Heart right ventricle (tissue), 16 donors: Measurements from ENCODE around the gene FRMD3. TPM values are rescaled to one million over a fixed set of nuclear protein-coding genes. Genes with fewer than 3 reads are reported as not detected.

Source experiments
- ATAC-seq, 8 donors: fragments of 200-7000 bp; cut with Tn5 transposase; one replicate each; pipeline ENCODE4 v1.9.1; 2020; ENCODE audit warnings: mild to moderate bottlenecking in 8 of 8, moderate library complexity in 8 of 8, moderate number of reproducible peaks in 1 of 8
- DNase-seq, 2 donors: peaks; one replicate each; pipeline ENCODE4 v3.0.0-alpha.2; 2020
- H3K27ac ChIP-seq, 10 donors: fragments of 200-600 bp; sonication (generic) in 2 of 10; one replicate each; pipeline versions ENCODE4 v1.5.0 to v1.8.0; 2020 to 2022; ENCODE audit warnings: mild to moderate bottlenecking in 3 of 10
- H3K27me3 ChIP-seq, 7 donors: fragments of 200-600 bp; one replicate each; pipeline ENCODE4 v1.8.0; 2021 to 2022; ENCODE audit warnings: mild to moderate bottlenecking in 2 of 7
- H3K36me3 ChIP-seq, 9 donors: fragments of 200-600 bp; sonication (generic) in 1 of 9; one replicate each; pipeline versions ENCODE4 v1.5.0 to v1.8.0; 2020 to 2022; ENCODE audit warnings: mild to moderate bottlenecking in 2 of 9
- H3K4me1 ChIP-seq, 9 donors: fragments of 200-600 bp; sonication (generic) in 1 of 9; one replicate each; pipeline versions ENCODE4 v1.5.0 to v1.8.0; 2020 to 2022; ENCODE audit warnings: mild to moderate bottlenecking in 4 of 9
- H3K4me3 ChIP-seq, 10 donors: fragments of 200-600 bp; sonication (generic) in 2 of 10; one replicate each; pipeline versions ENCODE4 v1.5.0 to v1.8.0; 2020 to 2022; ENCODE audit warnings: mild to moderate bottlenecking in 7 of 10, moderate library complexity in 2 of 10
- H3K9me3 ChIP-seq, 11 donors: fragments of 200-600 bp in 10 of 11; sonication (generic) in 2 of 11; one replicate each; pipeline versions ENCODE4 v1.5.0 to v1.8.0; 2013 to 2022; ENCODE audit warnings: mild to moderate bottlenecking in 2 of 11, control low read depth in 1 of 11, moderate library complexity in 1 of 11
- CTCF ChIP-seq, 9 donors: fragments of 200-600 bp; sonication (generic) in 2 of 9; IDR thresholded peaks; one replicate each; pipeline versions ENCODE4 v1.5.0 to v1.8.0; 2021 to 2022; ENCODE audit warnings: antibody characterized with exemption in 9 of 9, mild to moderate bottlenecking in 5 of 9, moderate library complexity in 1 of 9
- WGBS, 2 donors: extraction: QIAGEN DNeasy Blood & Tissue Kit; methylation state at CpG; one replicate each; pipeline ENCODE4 v1.1.7; 2013; ENCODE audit warnings: inconsistent platforms in 1 of 2; 5-methylcytosine and 5-hydroxymethylcytosine counted together
- intact Hi-C, 10 donors: fragments of 100-400 bp; cut with DNase I; formaldehyde crosslinking; loops; one replicate each; pipeline versions ENCODE4 v1.11.1 to v1.14.2; 2022
- polyA plus RNA-seq, 2 donors: library from polyadenylated mRNA; stranded (reverse); fragments of 200-250 nt; gene quantifications; one replicate each; pipeline ENCODE4 v1.2.3, GENCODE V29; 2013
- total RNA-seq, 10 donors: library from RNA; stranded (reverse); fragmentation: NEBNext Ultra II Directional in 3 of 10; extraction: Animal tissue kit (Norgen Biotek cat#: 25700) in 3 of 10; gene quantifications; one replicate each; pipeline versions ENCODE4 v1.2.1 to v1.2.4, GENCODE V29; 2021 to 2023
- donor health status: Arrhythmogenic right ventricular cardiomyopathy.
- donor health status: ischemic (EF 13 %, LVEDD 7.1; RV severe dilation, severe dysfunction).
- donor health status: healthy with polysubstance abuse.
- donor health status: DM: no; HTN: yes; CAD: no.
- donor health status: DM: no; HTN: no; CAD: no.
- donor health status: ischemic (EF 25% LVEDD 6.9; RV normal size, moderate dysfunction).
- donor health status: ischemic (EF 25% LVEDD 5.7; RV mildly dilated, moderate dysfunction).
- donor health status: healthy.
- donor health status: DM: yes; HTN: yes; CAD: no.
- donor health status: Ischemic cardiomyopathy.
- donor health status: ischemic (EF 35%, LVEDD 5.7; RV mildly dilated, moderate dysfunction).
- donor health status: nonischemic (EF 11% LVEDD 7.7; RV severe dilation, severe dysfunction).
- donor health status: DM: yes; HTN: yes; CAD: no.
- donor health status: PGD.
- donor health status: ischemic (EF 29% LVEDD 5.4; RV normal size, mild dysfunction).
- donor health status: nonischemic (EF 23%, LVEDD 6.1; RV moderate dilation, normal function).

FRMD3 gene
- total and polyA plus RNA-seq, 12 donors: 23.1 to 145 (median 98.8) TPM

GRCh38 chr9:83327750-83328622 lies 210.2 kb downstream of the FRMD3 start:
- H3K4me1 ChIP-seq: peaks cover 0 to 15% (median 0%) of the 10 kb centered on the region in 9 donors
- ATAC-seq (peak in 6 of 8 donors; percentile 24 to 70 (median 48)), DNase-seq (no peak)
- no peak for TF ChIP-seq CTCF (IDR thresholded peaks at IDR 0.05)
- no peaks in the 10 kb centered on the region for H3K27me3 ChIP-seq
- WGBS, 2 donors: 63% methylated on average over 6 of the region's 6 CpGs
- no peak overlapping the region for H3K27ac ChIP-seq
- H3K4me3 ChIP-seq: no peak overlapping the region
- H3K36me3 ChIP-seq: no peaks in the 10 kb centered on the region
- intact Hi-C loops: loop anchor here in 1 of 10 donors (10.0 kb wide), 1 partner anchor 113 kb away; no protein-coding TSS in a partner anchor
- H3K9me3 ChIP-seq: peaks cover 0 to 11% (median 0%) of the 10 kb centered on the region in 11 donors

- Histone ChIP-seq H3K9me3 (peaks cover 0 to 11% (median 0%) of the 10 kb centered on the region in 11 donors), H3K27me3 (no peaks in the 10 kb centered on the region), H3K36me3 (no peaks in the 10 kb centered on the region), H3K4me1 (peaks cover 0 to 15% (median 0%) of the 10 kb centered on the region in 9 donors), H3K27ac (no peak overlapping the region), H3K4me3 (no peak overlapping the region)
- intact Hi-C loops: loop anchor here in 1 of 10 donors (10.0 kb wide), 1 partner anchor 113 kb away; no protein-coding TSS in a partner anchor
- DNase-seq (peak in 1 of 2 donors; percentile 20), ATAC-seq (peak in 7 of 8 donors; percentile 17 to 72 (median 56))
- TF ChIP-seq CTCF (IDR thresholded peaks at IDR 0.05): no peak
- WGBS, 2 donors: 64 to 71% methylated on average over 3 of the region's 3 CpGs
Measured at GRCh38 chr9:83327323-83327722, 210.9 kb downstream of the FRMD3 start.

- no peak for TF ChIP-seq CTCF (IDR thresholded peaks at IDR 0.05)
- Histone ChIP-seq H3K4me3 (no peak overlapping the region), H3K27ac (no peak overlapping the region), H3K9me3 (peaks cover 0 to 7% (median 0%) of the 10 kb centered on the region in 11 donors), H3K36me3 (no peaks in the 10 kb centered on the region), H3K27me3 (no peaks in the 10 kb centered on the region), H3K4me1 (peaks cover 0 to 14% (median 0%) of the 10 kb centered on the region in 9 donors)
- intact Hi-C loops: loop anchor here in 1 of 10 donors (10.0 kb wide), 1 partner anchor 108 kb away; no protein-coding TSS in a partner anchor
- WGBS, 2 donors: 97 to 99% methylated on average over 3 of the region's 3 CpGs
- no peak for DNase-seq
- no peak for ATAC-seq
Measured at GRCh38 chr9:83323148-83323547, 215.1 kb downstream of the FRMD3 start.

GRCh38 chr9:83322438-83322837 lies 215.8 kb downstream of the FRMD3 start:
- Histone ChIP-seq H3K27me3 (no peaks in the 10 kb centered on the region), H3K4me3 (no peak overlapping the region), H3K27ac (no peak overlapping the region), H3K9me3 (peaks cover 0 to 7% (median 0%) of the 10 kb centered on the region in 11 donors), H3K4me1 (peaks cover 0 to 7% (median 0%) of the 10 kb centered on the region in 9 donors), H3K36me3 (no peaks in the 10 kb centered on the region)
- no peak for ATAC-seq
- intact Hi-C loops: loop anchor here in 1 of 10 donors (10.0 kb wide), 1 partner anchor 108 kb away; no protein-coding TSS in a partner anchor
- no peak for DNase-seq
- 96% methylated on average over 1 of the region's 1 CpG for WGBS, 2 donors
- TF ChIP-seq CTCF (IDR thresholded peaks at IDR 0.05): no peak
